ENCODE results near the gene ZNF112.

DNA sequence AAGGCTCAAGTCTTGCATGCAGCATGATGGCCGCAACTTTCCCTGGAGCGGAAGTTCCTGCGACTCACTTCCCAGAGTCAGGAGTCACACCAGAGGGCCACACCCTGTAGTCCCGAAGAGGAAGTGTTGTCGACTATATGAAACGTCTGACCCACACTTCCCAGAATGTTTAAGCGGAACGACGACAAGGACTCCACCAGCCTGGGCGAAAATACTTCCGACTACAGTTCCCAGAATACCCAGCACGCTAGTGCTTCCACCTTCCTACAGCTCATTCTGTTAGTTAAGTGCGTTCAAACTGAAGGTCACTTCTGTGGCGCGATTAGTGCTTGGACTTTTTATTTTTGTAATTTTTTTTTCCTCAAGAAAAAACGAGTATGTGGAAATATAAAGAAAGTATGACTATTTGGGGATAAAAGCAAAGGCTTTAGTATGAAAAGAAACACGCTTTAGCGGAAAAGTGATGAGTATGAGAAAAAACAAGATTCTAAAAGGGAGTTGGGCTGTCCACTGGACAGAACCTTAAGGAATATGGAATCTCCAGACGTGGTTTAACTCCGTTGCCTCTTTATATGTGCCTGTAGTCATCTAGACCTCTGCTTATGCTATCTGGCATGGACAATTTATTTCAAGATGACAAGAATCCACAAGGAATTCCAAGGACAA, 15.5 kb upstream of the ZNF112 start:
- TF ChIP-seq, protein P1, sequence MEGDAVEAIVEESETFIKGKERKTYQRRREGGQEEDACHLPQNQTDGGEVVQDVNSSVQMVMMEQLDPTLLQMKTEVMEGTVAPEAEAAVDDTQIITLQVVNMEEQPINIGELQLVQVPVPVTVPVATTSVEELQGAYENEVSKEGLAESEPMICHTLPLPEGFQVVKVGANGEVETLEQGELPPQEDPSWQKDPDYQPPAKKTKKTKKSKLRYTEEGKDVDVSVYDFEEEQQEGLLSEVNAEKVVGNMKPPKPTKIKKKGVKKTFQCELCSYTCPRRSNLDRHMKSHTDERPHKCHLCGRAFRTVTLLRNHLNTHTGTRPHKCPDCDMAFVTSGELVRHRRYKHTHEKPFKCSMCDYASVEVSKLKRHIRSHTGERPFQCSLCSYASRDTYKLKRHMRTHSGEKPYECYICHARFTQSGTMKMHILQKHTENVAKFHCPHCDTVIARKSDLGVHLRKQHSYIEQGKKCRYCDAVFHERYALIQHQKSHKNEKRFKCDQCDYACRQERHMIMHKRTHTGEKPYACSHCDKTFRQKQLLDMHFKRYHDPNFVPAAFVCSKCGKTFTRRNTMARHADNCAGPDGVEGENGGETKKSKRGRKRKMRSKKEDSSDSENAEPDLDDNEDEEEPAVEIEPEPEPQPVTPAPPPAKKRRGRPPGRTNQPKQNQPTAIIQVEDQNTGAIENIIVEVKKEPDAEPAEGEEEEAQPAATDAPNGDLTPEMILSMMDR (optimal IDR thresholded peaks at IDR 0.05 in 1 of 3, IDR thresholded peaks at IDR 0.05 in 1 of 3, conservative IDR thresholded peaks at IDR 0.05 in 1 of 3; ENCODE audit: extremely low read depth in 1 of 3, insufficient read depth in 2 of 3, low read length in 3 of 3), result no peak
- TF ChIP-seq EZH2 (IDR thresholded peaks at IDR 0.05; ENCODE audit: low read length), result no peak
